ENCODE measurements around the gene GHR.

The GHR gene

GRCh38 chr5:42756606-42757601 lies 333.7 kb downstream of the GHR start, which contains the start of gene CCDC152:
CCDC152 (plus strand) TSS chr5:42756818; CDS start chr5:42759122, 2,304 bp downstream.
- no peak for DNase-seq (ENCODE audit: insufficient read length, low spot score)
- FAIRE-seq = no peak

GRCh38 chr5:42759456-42759855 lies 336.2 kb downstream of the GHR start:
- no peak for DNase-seq (ENCODE audit: insufficient read length, low spot score)
- no peak for FAIRE-seq

DNA sequence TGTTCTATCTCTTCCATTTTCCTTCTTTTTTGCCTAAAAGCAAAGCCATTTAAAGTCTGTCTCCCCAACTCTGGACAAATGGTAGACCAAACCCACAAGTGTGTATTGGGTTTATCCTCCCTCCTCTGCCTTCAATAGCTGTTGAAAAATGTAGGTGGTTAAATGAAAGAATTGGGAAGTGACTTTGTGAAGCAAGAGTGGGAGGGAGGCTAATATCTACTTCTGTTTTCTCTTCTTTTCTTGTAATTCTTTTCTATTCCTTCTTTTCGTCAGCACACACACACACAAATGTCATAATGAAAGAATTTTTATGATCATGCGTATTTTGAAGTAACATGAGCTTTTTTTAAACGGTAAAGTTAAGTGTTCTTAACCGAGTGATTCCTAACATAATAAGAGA lies 337.2 kb downstream of the GHR start:
- DNase-seq (ENCODE audit: insufficient read length, low spot score) (no peak), FAIRE-seq (no peak)

- DNase-seq (ENCODE audit: insufficient read length, low spot score) = no peak
- no peak for FAIRE-seq
Observed at GRCh38 chr5:42761791-42762190, 338.6 kb downstream of the GHR start.

GRCh38 chr5:42767491-42768105 lies 344.4 kb downstream of the GHR start:
- DNase-seq (ENCODE audit: insufficient read length, low spot score) (no peak), FAIRE-seq (peak; percentile 81)

DNA sequence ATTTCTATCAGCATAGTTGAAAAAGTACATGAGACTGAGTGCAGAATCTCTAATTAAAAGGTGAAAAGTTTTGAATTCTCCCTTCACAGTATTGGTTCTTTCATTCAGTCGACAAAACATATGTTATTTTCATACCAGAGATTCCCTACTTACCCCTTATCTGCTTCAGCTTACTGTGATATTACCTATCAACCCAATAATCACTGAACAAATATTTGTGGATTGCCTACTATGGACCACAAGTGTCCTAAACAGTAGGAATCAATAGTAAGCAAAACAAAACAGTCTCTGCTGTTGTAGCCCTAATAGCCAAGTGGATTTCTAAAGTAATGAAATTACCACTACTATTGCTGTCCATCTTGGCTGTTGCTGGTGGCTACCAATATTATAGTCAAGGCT lies 344.9 kb downstream of the GHR start:
- FAIRE-seq = no peak
- no peak for DNase-seq (ENCODE audit: insufficient read length, low spot score)

DNA sequence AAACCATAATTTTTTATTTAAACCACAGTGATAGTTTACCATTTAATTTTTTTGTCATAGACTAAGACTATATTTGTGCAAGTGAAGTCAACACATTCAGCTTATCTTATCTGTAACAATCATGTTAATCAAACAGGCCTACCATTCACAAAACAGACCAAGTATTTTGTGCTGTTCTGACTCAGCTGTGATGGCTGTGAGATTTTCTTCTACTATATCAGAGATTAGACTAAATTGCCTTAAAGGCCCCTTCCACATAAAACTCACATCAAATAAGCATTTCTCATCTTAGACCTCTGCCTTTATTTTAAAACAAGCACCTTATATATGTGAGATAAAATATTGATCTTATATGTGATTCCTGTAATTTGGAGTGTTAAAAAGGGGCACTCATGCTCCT lies 346.8 kb downstream of the GHR start:
- FAIRE-seq (no peak), DNase-seq (ENCODE audit: insufficient read length, low spot score) (no peak)

Measured in GM19239 (cell line).